Lower leg skin (tissue), 3 donors: ENCODE results near the gene SNRNP70.

ENCODE experiments used
- POLR2A ChIP-seq, 2 donors: fragments of 450-650 bp; IDR thresholded peaks; one replicate each; pipeline ENCODE4 v1.6.1; 2016 to 2017; ENCODE audit warnings: antibody characterized with exemption in 2 of 2, mild to moderate bottlenecking in 1 of 2, moderate library complexity in 1 of 2
- TF ChIP-seq, protein P1 (sequence below), 3 donors: fragments of 450-650 bp; IDR thresholded peaks; one replicate each; pipeline ENCODE4 v1.5.1; 2016; ENCODE audit warnings: antibody characterized with exemption in 3 of 3, mild to moderate bottlenecking in 3 of 3, moderate library complexity in 2 of 3

GRCh38 chr19:49073514-49074378 is 11.5 kb upstream of the SNRNP70 start:
- TF ChIP-seq, protein P1, sequence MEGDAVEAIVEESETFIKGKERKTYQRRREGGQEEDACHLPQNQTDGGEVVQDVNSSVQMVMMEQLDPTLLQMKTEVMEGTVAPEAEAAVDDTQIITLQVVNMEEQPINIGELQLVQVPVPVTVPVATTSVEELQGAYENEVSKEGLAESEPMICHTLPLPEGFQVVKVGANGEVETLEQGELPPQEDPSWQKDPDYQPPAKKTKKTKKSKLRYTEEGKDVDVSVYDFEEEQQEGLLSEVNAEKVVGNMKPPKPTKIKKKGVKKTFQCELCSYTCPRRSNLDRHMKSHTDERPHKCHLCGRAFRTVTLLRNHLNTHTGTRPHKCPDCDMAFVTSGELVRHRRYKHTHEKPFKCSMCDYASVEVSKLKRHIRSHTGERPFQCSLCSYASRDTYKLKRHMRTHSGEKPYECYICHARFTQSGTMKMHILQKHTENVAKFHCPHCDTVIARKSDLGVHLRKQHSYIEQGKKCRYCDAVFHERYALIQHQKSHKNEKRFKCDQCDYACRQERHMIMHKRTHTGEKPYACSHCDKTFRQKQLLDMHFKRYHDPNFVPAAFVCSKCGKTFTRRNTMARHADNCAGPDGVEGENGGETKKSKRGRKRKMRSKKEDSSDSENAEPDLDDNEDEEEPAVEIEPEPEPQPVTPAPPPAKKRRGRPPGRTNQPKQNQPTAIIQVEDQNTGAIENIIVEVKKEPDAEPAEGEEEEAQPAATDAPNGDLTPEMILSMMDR (IDR thresholded peaks at IDR 0.05): no peak
- TF ChIP-seq POLR2A (IDR thresholded peaks at IDR 0.05): no peak
